Measurements from ENCODE around the gene BBX.

Gene BBX

DNA sequence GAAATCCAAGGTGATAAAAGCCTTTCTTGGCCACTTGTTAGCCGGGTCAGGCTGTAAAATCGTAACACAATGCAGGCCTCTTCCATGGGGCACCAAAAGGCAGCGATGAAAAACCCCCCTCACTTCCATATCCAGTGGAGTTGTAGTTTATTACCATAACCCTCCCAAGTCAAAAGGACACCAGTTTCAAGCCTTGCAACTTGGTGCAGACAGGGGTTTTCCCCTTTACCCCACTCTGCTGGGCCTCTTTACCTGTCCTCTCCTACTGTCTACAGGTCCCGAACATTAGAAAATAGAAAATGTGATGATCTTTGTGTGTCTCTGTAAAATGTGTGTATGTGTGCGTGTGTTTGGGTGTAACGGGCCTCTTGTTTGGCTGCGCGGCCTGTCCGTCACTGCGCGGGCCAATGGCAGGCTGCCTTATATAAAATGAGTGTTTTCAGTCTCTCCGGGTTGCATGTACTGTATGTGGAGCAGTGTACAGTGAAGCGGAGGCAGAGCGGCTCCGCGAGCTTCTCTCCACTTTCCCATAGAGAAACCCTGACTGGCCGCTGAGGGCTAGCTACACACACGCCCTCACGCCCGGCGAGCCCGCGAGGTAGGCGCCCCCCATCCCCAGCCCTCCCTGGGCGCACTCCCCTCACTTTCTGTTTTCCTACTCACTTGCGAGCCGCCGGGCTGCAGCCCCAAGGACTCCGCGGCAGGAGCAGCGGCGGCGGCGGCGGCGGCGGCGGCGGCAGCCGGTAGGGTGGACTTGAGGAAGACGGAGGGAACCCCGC, at the start of gene BBX:
Gene BBX, plus strand, starts transcription at position 453 of the 779 bp plus-strand sequence. CDS start 187,499 bp downstream, outside the sequence.
- peak; percentile 72 to 75 for DNase-seq (ENCODE audit: extremely low read depth in 1 of 2, low read depth in 1 of 2)

DNA sequence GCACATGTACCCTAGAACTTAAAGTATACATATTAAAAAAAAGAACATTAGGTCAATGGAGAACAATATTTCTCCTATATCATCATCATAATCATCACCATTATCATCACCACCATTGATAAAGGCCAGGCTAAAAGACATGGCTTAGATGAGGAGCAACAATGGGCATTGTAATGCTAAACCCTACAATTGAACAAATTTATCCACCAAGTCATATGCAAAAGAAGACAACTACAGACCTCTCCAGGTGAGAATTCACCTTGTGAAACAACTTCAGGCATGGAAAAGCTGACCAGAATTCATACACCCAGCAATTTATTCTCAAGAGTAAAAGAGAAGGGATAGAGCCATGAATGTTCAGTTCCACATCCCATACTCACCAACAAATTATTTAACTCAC, 46.3 kb upstream of the BBX start:
- no peak for DNase-seq (ENCODE audit: extremely low read depth in 1 of 2, low read depth in 1 of 2)

DNA sequence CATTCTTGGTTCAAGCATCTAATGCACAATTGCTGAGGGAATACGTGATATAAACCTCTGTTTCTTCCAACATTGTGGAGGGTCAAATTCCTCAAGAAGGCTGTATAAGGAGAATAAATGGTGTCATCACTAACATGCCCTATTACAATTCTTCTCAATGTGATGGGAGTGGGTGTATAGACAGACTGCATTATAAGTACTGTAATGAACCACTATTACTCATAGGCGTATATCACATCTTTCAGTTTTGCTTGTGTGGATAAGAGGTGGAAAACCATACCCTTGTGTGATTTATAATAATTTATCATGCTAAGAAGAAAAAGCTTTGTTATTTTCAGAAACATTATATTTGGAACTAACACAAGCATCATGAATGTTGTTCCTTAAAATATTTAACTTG, 35.3 kb upstream of the BBX start:
- no peak for DNase-seq (ENCODE audit: extremely low read depth in 1 of 2, low read depth in 1 of 2)

DNA sequence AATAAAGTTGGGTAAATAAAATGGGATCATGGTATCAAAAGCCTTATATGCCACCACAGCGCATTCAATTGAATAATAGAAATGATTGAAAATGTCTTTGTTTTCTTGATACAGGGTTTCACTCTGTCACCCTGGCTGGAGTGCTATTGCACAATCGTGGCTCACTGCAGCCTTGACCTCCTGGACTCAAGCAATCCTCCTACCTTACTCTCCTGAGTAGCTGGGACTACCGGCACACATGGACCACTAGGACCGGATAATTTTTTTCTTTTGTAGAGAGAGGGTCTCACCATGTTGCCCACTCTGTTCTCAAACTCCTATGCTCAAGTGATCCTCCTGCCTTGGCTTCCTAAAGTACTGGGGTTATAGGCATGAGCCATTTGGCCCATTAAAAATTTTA, 33.8 kb upstream of the BBX start:
- no peak for DNase-seq (ENCODE audit: extremely low read depth in 1 of 2, low read depth in 1 of 2)

DNA sequence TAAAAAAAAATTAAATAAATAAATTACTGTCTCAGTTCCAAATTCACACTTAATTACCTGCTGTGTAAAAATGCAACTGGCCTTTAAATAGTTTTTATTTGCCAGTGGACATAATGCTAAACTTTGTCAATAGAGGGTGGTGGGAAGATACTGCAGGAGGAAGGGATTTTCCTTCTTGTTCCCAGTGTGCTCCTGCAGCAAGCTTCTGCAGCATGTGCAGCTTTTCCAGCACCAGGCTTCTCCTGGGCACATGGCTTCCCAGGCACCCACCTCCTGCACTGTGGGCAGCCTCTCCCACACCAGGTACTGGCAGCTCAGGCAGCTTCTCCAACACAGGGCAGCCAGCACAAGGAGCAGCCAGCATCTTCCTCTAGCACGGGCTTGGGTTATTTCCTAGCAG, 29.6 kb upstream of the BBX start:
- no peak for DNase-seq (ENCODE audit: extremely low read depth in 1 of 2, low read depth in 1 of 2)

DNA sequence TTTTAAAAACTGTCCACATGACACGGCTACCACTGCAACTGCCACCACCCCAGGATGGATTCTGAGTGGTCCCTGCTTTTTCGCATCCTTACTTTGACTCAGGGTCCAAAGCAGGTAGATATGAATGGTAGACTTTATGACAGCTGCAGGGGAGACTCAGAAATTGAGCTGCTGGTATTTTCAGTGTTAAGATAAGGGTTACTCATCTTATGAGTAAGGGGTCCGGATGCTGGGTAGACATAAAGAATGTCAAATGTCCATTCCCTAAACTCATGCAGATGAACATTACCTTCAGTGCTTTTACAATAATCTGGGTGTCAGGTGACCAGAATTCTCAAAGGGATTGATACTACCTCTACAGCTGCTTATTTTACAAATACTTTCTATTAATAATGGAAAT, 25.9 kb upstream of the BBX start:
- no peak for DNase-seq (ENCODE audit: extremely low read depth in 1 of 2, low read depth in 1 of 2)

DNA sequence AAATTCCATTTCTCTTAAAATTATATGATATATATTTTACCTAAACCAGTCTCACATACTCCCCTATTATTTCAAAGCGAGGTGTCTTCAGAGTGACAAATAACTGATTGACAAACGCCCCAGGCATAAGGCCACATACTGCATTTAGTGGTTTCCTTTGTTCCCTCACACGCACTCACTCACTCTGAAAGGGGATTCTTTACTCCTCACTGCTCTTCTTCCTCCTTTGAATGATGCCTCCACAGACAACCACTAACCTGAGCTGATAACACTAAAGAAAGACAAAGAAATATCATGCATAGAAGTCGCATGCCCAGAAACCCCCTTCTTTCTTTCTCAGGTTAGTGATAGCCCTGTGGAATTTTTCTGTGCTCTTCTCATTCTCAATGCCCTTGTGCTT, 24.1 kb upstream of the BBX start:
- no peak for DNase-seq (ENCODE audit: extremely low read depth in 1 of 2, low read depth in 1 of 2)

DNA sequence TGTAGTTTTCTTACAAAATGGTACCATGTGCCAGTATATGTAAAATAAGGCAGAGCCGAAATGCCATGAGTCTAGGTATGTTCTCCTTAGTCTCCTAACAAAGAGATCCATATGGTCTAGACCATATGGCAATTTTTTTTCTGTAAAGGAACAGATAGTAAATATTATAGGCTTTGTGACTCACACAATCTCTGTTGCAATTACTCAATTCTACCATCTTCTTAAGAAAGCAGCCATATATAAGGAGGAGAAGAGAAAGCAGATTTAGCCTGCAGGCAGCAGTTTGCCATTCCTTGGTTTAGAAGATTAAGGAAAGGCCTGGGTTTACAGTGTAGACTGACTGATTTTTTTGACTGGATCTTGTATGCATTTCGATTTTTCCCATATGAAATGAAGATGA, 16.3 kb upstream of the BBX start:
- no peak for DNase-seq (ENCODE audit: extremely low read depth in 1 of 2, low read depth in 1 of 2)

DNA sequence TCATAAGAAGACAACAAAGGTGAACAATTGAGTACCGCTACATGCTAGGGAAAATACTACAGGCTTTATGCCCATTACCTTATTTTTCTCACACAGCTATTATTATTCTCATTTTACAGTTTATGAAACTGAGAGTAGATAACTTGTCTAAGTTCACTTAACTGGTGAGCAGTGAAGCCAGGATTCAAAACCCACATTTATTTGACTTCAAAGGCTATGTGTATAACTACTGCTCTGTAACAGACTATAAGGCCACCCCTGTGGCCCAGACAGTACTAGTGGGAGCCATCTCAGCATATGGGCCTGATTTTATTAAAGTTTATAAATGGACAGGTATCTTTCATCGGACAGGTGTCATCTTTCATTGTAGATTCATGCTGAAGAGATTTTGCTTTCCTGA, 14.4 kb upstream of the BBX start:
- no peak for DNase-seq (ENCODE audit: extremely low read depth in 1 of 2, low read depth in 1 of 2)

DNA sequence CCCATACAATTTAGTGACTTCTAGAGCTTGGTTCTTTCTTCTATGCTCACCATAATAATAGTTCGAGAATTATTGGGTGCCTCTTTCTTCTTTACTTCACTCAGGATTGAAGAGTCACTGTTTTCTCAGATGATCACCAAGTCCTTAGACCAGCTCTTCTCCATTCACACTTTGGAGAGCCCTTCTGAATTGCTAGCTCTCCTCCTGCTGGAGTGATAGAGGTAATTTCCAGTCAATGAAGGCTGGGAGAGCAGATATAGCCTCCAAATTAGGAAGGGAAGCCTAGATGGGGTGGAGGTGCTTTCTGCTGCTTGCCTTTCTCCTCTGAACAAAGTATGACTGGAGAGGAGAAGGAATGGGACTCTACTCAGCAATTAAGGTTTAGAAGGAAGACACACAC, 10.7 kb upstream of the BBX start:
- DNase-seq (ENCODE audit: extremely low read depth in 1 of 2, low read depth in 1 of 2), result no peak

DNA sequence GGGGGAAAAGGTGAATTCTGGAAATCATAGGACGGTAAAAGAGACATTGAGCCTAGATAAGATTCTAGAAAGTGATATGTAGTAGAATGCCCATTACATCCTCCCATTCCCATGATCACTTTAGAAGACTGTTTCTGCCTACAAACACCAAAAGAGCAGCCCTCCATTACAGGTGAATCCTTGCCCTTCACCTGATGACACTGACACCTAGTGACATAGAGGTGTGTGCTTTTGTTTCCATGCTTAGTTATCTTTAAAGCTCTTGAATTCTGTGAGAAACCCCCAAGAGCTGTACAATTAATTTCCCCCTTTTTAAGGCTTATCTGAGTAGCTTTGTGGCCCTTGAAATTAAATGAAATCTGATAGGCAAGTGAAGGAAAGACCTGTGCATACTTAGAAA, 8.3 kb upstream of the BBX start:
- no peak for DNase-seq (ENCODE audit: extremely low read depth in 1 of 2, low read depth in 1 of 2)

DNA sequence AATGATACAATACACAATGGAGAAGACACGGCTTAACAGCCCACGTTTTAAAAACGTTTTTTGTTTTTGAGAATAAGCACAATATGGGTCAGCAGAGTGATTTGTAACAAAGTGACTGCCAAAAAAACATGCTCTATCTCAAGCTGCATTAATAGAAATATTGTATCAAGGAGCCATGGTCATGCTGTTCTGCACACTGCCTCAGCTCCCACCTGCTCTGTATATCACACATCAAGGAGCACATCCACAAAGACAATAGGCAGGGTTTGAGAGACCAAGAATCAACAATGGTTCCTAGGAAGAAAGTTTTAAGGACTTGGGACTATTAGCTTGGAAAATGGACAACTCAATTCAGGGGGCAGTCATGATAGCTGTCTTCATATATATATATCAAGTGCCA, 6.3 kb upstream of the BBX start:
- no peak for DNase-seq (ENCODE audit: extremely low read depth in 1 of 2, low read depth in 1 of 2)

DNA sequence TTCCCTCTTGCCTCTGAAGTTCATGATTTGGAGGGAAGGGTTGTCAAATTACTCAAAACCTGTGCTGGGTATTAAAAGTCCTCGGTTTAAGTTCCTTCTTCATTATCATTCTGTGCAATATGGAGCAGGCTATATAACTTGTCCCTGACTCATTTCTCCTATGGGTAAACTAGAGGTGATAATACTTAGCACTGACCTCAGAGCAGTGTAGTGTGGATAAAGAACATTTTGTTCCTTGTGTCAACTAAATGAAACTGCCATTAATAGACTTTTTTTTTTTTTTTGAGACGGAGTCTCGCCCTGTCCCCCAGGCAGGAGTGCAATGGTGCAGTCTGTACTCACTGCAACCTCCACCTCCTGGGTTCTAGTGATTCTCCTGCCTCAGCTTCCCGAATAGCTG, 2.2 kb upstream of the BBX start:
- DNase-seq (ENCODE audit: extremely low read depth in 1 of 2, low read depth in 1 of 2), result no peak

DNA sequence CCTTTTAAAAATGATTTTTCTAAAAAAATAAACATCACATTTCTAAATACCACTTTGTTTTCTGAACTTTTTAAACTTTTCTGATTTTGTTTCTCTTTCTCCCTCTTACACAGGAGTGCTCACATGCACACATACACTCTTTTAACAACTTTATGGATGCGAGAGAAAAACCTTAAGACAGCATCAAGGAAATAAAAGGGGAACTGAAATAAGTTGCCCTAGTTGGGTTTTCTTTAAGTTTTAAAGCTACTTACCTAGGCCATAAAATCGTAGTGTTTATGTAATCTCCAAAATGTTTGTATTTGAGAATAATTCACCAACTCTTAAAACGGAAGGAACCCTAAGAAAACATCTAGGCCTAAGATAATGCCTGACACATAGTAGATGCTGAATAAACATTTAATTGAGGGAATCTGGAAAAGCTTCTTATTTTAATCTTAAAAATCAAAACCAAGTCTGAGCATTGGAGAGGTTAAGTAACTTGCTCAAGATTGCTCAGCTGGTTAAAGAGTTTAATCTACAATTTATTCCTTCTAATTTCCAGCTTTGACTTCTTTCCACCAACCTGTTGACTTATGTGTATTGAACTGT, 1.2 kb upstream of the BBX start:
- DNase-seq (ENCODE audit: extremely low read depth in 1 of 2, low read depth in 1 of 2), result no peak

DNA sequence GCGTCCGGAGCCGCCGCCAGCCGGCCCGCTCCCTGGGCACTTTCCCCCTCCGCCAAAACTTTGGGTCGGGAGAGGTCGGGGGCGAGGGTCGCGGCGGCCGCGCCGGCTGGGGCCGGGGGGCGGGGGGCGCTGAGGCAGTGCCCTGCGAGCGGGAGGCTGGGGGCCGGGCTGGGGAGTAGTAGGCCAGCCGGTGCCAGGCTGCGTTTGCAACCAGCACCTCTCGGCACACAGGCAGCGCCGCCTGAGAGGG, 452 bp downstream of the BBX start:
- no peak for DNase-seq (ENCODE audit: extremely low read depth in 1 of 2, low read depth in 1 of 2)

DNA sequence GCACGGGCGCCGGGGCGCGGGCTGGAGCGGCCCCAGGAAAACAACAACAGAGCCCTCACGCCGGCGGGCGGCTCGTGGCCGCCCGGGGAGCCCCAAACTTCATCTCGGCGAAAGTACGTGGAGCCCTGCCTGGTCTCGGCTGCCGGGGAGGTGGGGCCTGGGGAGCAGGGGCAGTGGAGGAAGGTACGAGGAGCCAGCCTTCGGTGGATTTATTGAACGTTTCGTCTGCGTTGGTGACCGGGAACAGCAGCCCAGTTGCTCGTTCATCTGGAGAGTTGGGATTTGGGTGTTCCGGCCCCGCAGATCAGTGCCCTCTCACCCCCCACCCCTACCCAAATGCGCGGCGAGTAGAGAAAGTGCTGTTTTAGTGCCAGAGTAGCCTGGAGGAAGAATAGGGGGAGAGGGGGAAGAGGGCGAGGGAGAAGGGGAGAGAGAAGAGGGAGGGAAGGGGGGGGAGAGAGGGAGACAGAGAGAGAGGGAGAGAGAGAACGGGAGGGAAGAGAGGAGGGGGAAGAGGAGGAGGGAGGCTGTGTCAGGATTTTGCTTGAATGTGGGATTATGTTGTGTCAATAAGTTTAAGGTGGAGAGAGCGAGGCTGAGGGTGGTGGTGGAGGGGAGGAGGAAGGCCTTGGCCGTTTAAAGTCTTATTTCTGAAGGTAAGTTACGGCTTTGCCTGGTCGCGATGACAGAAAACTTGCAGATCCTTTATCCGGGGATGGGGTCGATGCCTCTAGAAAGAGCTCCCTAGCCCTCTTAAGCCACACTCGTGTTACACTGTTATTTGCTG, 970 bp downstream of the BBX start:
- DNase-seq (ENCODE audit: extremely low read depth in 1 of 2, low read depth in 1 of 2), result peak in 1 of 2 donors; percentile 18

DNA sequence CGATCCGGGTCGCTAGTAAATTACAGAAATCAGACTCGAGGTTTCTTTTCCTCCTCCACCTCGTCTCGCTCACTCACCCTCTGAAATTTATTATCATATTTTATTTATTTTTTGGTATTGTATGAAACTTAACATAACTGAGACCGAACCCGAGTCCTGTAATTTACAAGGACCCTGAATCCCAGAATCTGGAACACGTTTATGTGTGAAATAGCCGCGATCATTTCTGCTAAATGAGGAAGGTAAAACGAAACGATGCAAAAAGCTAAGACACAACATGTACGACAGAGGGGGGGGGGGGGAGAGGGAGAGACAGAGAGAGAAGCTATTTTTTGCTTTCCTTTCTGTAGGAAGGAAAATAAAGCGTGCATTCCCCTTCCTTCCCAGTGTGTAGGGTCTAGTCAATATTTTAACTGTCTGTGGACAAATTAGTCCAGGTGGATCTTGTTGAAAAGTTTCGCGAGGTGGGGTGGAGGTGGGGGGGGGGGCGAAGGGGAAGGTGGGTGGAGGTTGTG, 1.6 kb downstream of the BBX start:
- no peak for DNase-seq (ENCODE audit: extremely low read depth in 1 of 2, low read depth in 1 of 2)

DNA sequence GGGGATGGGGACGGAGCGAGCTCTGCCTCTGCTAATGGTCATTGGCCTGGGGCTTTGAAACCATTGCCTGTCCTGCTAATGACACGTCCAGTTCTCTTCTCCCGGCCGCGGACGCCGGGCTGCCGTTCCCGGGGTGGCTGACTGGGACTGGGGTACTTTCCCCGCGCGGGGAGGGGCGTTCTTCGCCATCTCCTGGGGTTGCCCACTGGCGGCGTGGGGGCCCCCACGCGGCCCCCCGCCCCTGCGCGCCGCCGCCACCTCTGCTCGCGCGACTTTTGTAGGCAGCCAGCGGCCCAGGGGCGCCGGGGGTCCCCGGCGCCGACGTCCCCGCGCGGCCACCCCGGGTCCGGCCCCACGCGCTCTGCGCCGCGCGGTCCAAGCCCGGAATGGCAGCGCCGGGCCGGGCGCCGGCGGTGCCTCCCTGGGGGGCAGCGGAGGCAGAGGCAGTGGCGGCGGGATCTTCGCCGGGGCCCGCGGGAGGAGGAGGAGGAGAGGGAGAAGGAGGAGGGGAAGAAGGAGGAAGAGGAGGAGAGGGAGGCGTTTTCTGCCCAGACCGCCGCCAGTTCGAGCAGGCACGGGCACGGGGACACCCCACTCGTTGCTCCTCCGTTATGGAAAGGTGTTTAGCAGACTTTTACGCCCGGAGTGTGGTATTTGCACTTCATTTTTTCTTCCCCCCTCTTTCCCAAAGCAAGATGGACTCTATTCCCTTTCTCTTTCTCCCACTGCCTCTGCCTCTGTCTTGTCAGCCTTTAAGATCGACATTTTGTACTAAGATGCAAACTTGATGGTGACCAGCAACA, 2.3 kb downstream of the BBX start:
- peak in 1 of 2 donors; percentile 15 for DNase-seq (ENCODE audit: extremely low read depth in 1 of 2, low read depth in 1 of 2)

DNA sequence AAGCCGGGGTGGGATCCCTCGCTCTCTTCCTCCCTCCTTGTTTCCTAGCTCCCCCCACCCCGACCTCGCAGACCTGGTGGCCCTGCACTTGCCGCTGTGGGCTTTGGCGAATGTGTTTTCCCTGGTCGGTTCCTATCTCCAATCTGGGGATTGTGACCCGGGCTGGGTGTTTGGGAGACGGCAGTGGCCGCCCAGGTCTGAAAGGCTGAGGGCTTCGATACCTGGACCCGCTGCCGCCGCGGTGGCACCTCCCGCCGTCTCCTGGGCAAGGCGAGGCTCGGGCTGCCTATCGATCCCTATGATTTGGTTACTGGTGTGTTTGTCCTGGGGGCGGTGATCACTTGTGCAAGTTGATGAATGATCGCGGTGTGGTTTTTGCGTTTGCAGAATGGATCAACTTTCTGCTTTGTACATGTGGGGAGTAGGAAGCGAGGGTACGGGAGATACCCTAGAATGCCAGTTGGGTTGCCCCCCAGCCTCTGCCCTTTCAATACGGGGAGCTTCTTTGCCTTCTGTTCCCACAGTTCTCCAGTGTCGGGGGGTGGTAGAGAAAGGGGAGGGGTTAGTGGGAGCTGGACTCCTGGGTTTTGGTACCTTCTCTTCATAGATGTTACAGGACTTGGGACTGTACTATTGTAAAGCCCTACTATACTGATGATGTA, 3.0 kb downstream of the BBX start:
- DNase-seq (ENCODE audit: extremely low read depth in 1 of 2, low read depth in 1 of 2), result peak in 1 of 2 donors; percentile 3

DNA sequence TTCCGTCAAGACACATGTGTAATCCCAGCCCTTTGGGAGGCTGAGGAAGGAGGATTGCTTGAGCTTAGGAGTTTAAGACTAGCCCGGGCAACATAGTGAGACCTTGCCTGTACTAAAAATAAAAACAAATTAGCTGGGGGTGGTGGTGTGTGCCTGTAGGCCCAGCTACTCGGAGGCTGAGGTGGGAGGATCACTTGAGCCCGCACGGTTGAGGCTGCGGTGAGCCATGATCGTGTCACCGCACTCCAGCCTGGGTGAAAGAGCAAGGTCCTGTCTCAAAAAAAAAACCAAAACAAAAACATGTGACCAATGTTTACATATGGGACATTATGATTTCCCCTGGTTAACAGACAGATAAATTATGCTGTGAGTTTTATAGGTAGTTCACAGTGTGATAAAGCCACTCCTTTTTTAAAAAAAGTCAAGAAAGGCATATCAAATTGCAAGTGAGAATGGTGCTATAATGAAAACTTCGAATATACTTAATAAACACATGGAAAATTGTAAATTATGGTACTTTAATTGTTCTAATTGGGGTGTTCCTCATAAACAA, 9.2 kb downstream of the BBX start:
- no peak for DNase-seq (ENCODE audit: extremely low read depth in 1 of 2, low read depth in 1 of 2)
